Natural killer cell treated with Interleukin-12 subunit alpha and Interleukin-12 subunit beta and Interleukin-15 and Interleukin-18, amount 100 ng/mL, for 72 hours (primary cell): Measurements from ENCODE around the gene AGR3. TPM values are rescaled to one million over a fixed set of nuclear protein-coding genes. Genes with fewer than 3 reads are reported as not detected.

Experiments
- total RNA-seq, 2 donors: library from RNA; stranded (reverse); gene quantifications; one replicate each; pipeline ENCODE4 v1.2.3, GENCODE V29; 2022

The AGR3 gene
- total RNA-seq, 2 donors from 2014 or later: not detected

Other genes with a start within 250 kb of the AGR3 start
- gene ANKMY2, start 236.2 kb downstream of the AGR3 start, total RNA-seq: 10 to 100 TPM; 11.3 to 13.4 TPM
- 10 to 100 TPM; 50.5 to 69.3 TPM for gene BZW2, start 235.8 kb downstream of the AGR3 start, total RNA-seq
- 1 to 10 TPM; 3.0 to 4.1 TPM for gene TSPAN13, start 128.2 kb downstream of the AGR3 start, total RNA-seq
- gene AGR2, start 77.0 kb downstream of the AGR3 start, total RNA-seq: not detected